Tibial artery (tissue), 4 donors: Measurements from ENCODE around the gene MRPL46.

Experiments used
- DNase-seq, 2 donors: peaks; one replicate each; pipeline ENCODE4 v3.0.0-alpha.2; 2019
- H3K27ac ChIP-seq, 2 donors: fragments of 200-600 bp; sonication (generic) in 1 of 2; 1 replicate in 1 of 2; 2 replicates in 1 of 2; pipeline ENCODE4 v1.5.1; 2018 to 2019; ENCODE audit warnings: mild to moderate bottlenecking in 1 of 2
- H3K27me3 ChIP-seq, 2 donors: fragments of 200-600 bp; sonication (generic) in 1 of 2; one replicate each; pipeline versions ENCODE4 v1.5.1 to v1.6.0; 2016 to 2019
- H3K36me3 ChIP-seq, 3 donors: fragments of 200-600 bp; sonication (generic) in 2 of 3; one replicate each; pipeline ENCODE4 v1.5.1; 2016 to 2019; ENCODE audit warnings: mild to moderate bottlenecking in 2 of 3
- H3K4me1 ChIP-seq, 4 donors: fragments of 200-600 bp; sonication (generic) in 2 of 4; 1 replicate in 3 of 4; 2 replicates in 1 of 4; pipeline ENCODE4 v1.5.1; 2016 to 2019
- H3K4me3 ChIP-seq, 2 donors: fragments of 200-600 bp; sonication (generic) in 1 of 2; 1 replicate in 1 of 2; 2 replicates in 1 of 2; pipeline ENCODE4 v1.5.1; 2018 to 2019; ENCODE audit warnings: mild to moderate bottlenecking in 2 of 2
- H3K9me3 ChIP-seq, 3 donors: fragments of 200-600 bp; sonication (generic) in 1 of 3; one replicate each; pipeline ENCODE4 v1.5.1; 2016 to 2019
- CTCF ChIP-seq, 2 experiments: fragments of 200-600 bp in 1 of 2; fragments of 450-650 bp in 1 of 2; IDR thresholded peaks; one replicate each; pipeline ENCODE4 v1.5.1; 2017 to 2019; ENCODE audit warnings: antibody characterized with exemption in 2 of 2, mild to moderate bottlenecking in 1 of 2, moderate library complexity in 1 of 2
- intact Hi-C: fragments of 100-400 bp; cut with DNase I; formaldehyde crosslinking; loops from one replicate; pipeline ENCODE4 v1.15.0; 2023; ENCODE audit warnings: low total_unique reads

Gene MRPL46

GRCh38 chr15:88430051-88430450 is 37.1 kb downstream of the MRPL46 start:
- H3K36me3 ChIP-seq = no peaks in the 10 kb centered on the region
- TF ChIP-seq CTCF (IDR thresholded peaks at IDR 0.05) = no peak
- no peaks in the 10 kb centered on the region for H3K9me3 ChIP-seq
- H3K27ac ChIP-seq = no peak overlapping the region
- H3K4me3 ChIP-seq = no peak overlapping the region
- DNase-seq = no peak
- no peaks in the 10 kb centered on the region for H3K4me1 ChIP-seq
- no peaks in the 10 kb centered on the region for H3K27me3 ChIP-seq
- intact Hi-C loops = no loop called here

DNA sequence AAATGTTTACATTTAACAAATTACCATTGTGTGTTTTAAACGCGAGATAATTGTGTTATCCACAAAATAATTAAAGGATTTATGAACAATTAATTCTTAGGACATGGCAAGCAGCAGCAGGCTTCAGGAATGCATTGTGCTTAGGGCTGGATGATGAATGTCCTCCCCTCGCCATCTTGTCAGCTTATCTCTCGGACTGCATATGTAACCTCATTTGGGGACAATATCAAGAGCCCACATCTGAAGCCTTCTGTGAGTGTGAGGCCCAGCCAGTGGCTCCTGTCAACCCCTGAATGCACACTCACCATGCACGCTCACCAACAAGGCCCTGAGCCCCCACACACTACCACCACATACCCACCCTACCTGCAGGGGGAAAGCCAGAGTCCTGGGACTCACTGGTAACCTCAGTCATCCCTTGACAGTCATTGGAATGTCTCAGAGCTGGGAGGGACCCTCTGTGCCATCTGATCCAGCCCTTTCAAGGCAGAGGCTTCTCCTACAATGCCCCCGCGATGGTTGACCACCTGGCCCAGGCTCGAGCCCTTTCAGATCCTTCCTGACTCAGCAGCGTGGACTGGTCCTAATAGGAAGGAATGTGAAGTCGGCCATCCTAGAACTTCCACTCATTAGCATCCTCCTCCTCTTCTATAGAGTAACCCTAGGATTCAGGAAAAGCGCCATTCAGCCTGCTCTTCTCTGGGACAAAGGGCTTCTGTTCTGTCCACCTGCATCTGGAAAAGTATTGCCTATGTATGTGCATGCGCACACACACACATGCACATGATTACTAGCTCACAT is 38.2 kb downstream of the MRPL46 start:
- no peak for TF ChIP-seq CTCF (IDR thresholded peaks at IDR 0.05)
- Histone ChIP-seq H3K36me3 (no peaks in the 10 kb centered on the region), H3K4me3 (no peak overlapping the region), H3K4me1 (no peaks in the 10 kb centered on the region), H3K27ac (no peak overlapping the region), H3K9me3 (no peaks in the 10 kb centered on the region), H3K27me3 (peaks cover 0 to under 1% of the 10 kb centered on the region in 2 donors)
- intact Hi-C loops = no loop called here
- DNase-seq = no peak

DNA sequence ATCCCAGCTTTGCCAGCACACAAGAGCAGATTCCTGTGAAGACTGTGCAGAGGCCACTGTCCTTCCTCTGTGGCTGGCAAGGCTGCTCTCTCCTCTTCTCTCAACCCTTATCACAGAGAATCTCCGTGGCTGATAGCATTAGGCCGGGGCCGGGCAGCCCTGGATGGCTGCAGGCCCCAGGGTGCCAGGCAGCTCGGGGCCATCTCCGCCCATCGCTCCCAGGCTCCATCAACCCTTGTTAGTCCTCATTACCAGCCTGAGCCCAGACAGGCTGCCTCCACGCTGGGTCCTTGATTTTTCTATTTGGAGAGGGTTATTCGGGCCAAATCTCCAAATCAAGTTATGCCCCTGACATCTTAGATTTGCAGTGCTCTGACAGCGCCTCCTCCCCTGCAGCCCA is 39.1 kb downstream of the MRPL46 start:
- no peak for DNase-seq
- no peaks in the 10 kb centered on the region for H3K4me1 ChIP-seq
- H3K9me3 ChIP-seq = no peaks in the 10 kb centered on the region
- no peak for TF ChIP-seq CTCF (IDR thresholded peaks at IDR 0.05)
- no peak overlapping the region for H3K27ac ChIP-seq
- H3K4me3 ChIP-seq = no peak overlapping the region
- H3K36me3 ChIP-seq = no peaks in the 10 kb centered on the region
- intact Hi-C loops = no loop called here
- peaks cover 0 to 9% of the 10 kb centered on the region in 2 donors for H3K27me3 ChIP-seq

DNA sequence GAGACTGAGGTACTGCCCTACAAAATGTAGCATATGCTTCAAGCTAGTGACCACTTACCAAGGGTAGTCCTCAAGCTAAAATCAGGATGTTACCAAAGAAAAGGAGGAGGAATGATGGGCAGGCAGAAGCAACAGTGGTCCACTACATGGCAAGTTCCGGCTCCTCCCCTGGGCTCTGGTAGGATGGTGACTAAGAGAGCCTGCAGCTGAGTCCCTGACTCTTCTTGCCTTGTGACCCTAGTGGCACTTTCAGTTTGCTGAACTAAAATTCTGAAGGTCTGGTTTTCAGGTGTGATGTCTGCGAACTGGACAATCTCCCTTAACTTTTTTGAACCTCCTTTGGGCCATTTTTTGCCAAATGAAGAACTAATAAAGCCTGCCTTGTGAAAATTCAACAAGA is 40.9 kb downstream of the MRPL46 start:
- Histone ChIP-seq H3K36me3 (no peaks in the 10 kb centered on the region), H3K27ac (no peak overlapping the region), H3K27me3 (peaks cover 0 to 9% of the 10 kb centered on the region in 2 donors), H3K9me3 (no peaks in the 10 kb centered on the region), H3K4me1 (no peaks in the 10 kb centered on the region), H3K4me3 (no peak overlapping the region)
- no peak for DNase-seq
- intact Hi-C loops = no loop called here
- no peak for TF ChIP-seq CTCF (IDR thresholded peaks at IDR 0.05)

DNA sequence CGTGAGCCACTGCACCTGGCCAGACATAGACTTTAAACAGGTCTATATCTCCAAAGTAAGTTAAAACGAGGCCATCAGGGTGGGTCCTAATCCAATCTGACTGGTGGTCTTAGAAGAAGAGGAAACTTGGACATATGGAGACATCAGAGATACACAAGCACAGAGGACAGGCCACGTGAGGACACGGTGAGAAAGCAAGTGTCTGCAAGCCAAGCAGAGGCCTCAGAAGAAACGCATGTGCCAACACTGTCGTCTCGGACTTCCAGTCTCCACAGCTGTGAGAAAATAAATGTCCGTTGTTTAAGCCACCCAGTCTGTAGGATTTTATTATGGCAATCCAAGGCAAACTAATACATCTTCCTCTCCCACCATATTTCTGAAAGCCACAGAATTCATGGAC is 43.9 kb downstream of the MRPL46 start:
- no peak for TF ChIP-seq CTCF (IDR thresholded peaks at IDR 0.05)
- no peak for DNase-seq
- Histone ChIP-seq H3K27me3 (peaks cover 0 to 9% of the 10 kb centered on the region in 2 donors), H3K9me3 (no peaks in the 10 kb centered on the region), H3K4me3 (no peak overlapping the region), H3K4me1 (no peaks in the 10 kb centered on the region), H3K27ac (no peak overlapping the region), H3K36me3 (no peaks in the 10 kb centered on the region)
- intact Hi-C loops = no loop called here
